Loucy (cell line): ENCODE data around the gene WRAP73.
A peak's percentile ranks its signal among the peaks of the same experiment; 100 is the strongest.

Experiments used
- H2AFZ ChIP-seq: fragments of 200-600 bp; sonication (generic); 2 replicates; pipeline ENCODE4 v1.6.0; 2016; ENCODE audit warnings: antibody characterized with exemption, mild to moderate bottlenecking, low read length, moderate library complexity
- H3F3A ChIP-seq: fragments of 200-600 bp; 2 replicates; pipeline ENCODE4 v1.6.0; 2016; ENCODE audit warnings: antibody characterized with exemption, low read depth, mild to moderate bottlenecking
- H3K27me3 ChIP-seq: fragments of 200-600 bp; sonication (generic); 2 replicates; pipeline ENCODE4 v1.6.1; 2014; ENCODE audit warnings: low read length, mild to moderate bottlenecking; ENCODE audit not compliant: insufficient read depth, poor library complexity, severe bottlenecking
- H3K36me3 ChIP-seq: fragments of 200-600 bp; sonication (generic); 2 replicates; pipeline ENCODE4 v1.6.1; 2016; ENCODE audit warnings: low read length; ENCODE audit not compliant: insufficient read depth
- H3K4me1 ChIP-seq: fragments of 200-600 bp; sonication (generic); 2 replicates; pipeline ENCODE4 v1.5.1; 2014; ENCODE audit warnings: low read length, mild to moderate bottlenecking; ENCODE audit not compliant: insufficient read depth, poor library complexity, severe bottlenecking
- H3K4me2 ChIP-seq: fragments of 200-600 bp; sonication (generic); 2 replicates; pipeline ENCODE4 v1.6.0; 2014; ENCODE audit warnings: antibody characterized with exemption, low read length, low read depth, mild to moderate bottlenecking; ENCODE audit not compliant: poor library complexity, severe bottlenecking
- H3K4me3 ChIP-seq: fragments of 200-600 bp; sonication (generic); 2 replicates; pipeline ENCODE4 v1.5.1; 2014; ENCODE audit warnings: low read length, mild to moderate bottlenecking, mixed read lengths; ENCODE audit not compliant: poor library complexity, severe bottlenecking
- H3K79me2 ChIP-seq: fragments of 200-600 bp; sonication (generic); 2 replicates; pipeline ENCODE4 v1.6.1; 2014; ENCODE audit warnings: low read length; ENCODE audit not compliant: insufficient read depth
- H3K9ac ChIP-seq: fragments of 200-600 bp; sonication (generic); 2 replicates; pipeline ENCODE4 v1.6.0; 2014; ENCODE audit warnings: mild to moderate bottlenecking, low read depth, low read length, moderate library complexity; ENCODE audit not compliant: poor library complexity, severe bottlenecking
- H3K9me2 ChIP-seq: fragments of 200-600 bp; sonication (generic); replicated peaks from 2 replicates; pipeline ENCODE4 v1.6.1; 2016; ENCODE audit warnings: low read depth, low read length, mixed read lengths
- H3K9me3 ChIP-seq: fragments of 200-600 bp; sonication (generic); 2 replicates; pipeline ENCODE4 v1.6.1; 2014; ENCODE audit warnings: mild to moderate bottlenecking, antibody characterized with exemption, low read length, low read depth; ENCODE audit not compliant: insufficient read depth
- H4K20me1 ChIP-seq: fragments of 200-600 bp; sonication (generic); 2 replicates; pipeline ENCODE4 v1.6.0; 2014; ENCODE audit warnings: antibody characterized with exemption, low read length, mild to moderate bottlenecking; ENCODE audit not compliant: insufficient read depth, poor library complexity, severe bottlenecking
- CTCF ChIP-seq: fragments of 200-600 bp; sonication (generic); conservative IDR thresholded peaks from 2 replicates; pipeline ENCODE4 v1.5.1; 2014; ENCODE audit warnings: mild to moderate bottlenecking, antibody characterized with exemption, low read length
- EZH2phosphoT487 ChIP-seq: fragments of 200-600 bp; IDR thresholded peaks from 2 replicates; pipeline ENCODE4 v1.6.1; 2018; ENCODE audit warnings: antibody characterized with exemption, mild to moderate bottlenecking, moderate library complexity, borderline replicate concordance

Gene WRAP73

GRCh38 chr1:3651026-3651929 is 1.4 kb upstream of the WRAP73 start:
- Histone ChIP-seq H3K27me3 (no peaks in the 10 kb centered on the region), H3K9ac (no peak overlapping the region), H3F3A (no peaks in the 10 kb centered on the region), H3K36me3 (no peaks in the 10 kb centered on the region), H3K4me2 (no peak overlapping the region), H3K79me2 (peaks cover 25% of the 10 kb centered on the region), H3K9me3 (no peaks in the 10 kb centered on the region), H3K4me1 (peaks cover 27% of the 10 kb centered on the region), H3K9me2 (no peaks in the 10 kb centered on the region), H4K20me1 (no peaks in the 10 kb centered on the region), H3K4me3 (no peak overlapping the region), H2AFZ (no peak overlapping the region)
- TF ChIP-seq CTCF (no peak), EZH2phosphoT487 (no peak)

GRCh38 chr1:3650248-3651025 is 534 bp upstream of the WRAP73 start:
- Histone ChIP-seq H3K9me2 (no peaks in the 10 kb centered on the region), H3K4me1 (peaks cover 27% of the 10 kb centered on the region), H3K27me3 (no peaks in the 10 kb centered on the region), H3K9me3 (no peaks in the 10 kb centered on the region), H3K4me3 (peak overlapping the region; percentile 87), H3K9ac (no peak overlapping the region), H3F3A (no peaks in the 10 kb centered on the region), H3K36me3 (no peaks in the 10 kb centered on the region), H4K20me1 (no peaks in the 10 kb centered on the region), H3K79me2 (peaks cover 25% of the 10 kb centered on the region), H3K4me2 (peak overlapping the region; percentile 30), H2AFZ (0 out of 2 replicates have a peak overlapping the region, but pooled peaks have one; percentile 44)
- TF ChIP-seq CTCF: no peak
- no peak for TF ChIP-seq EZH2phosphoT487

- Histone ChIP-seq H4K20me1 (no peaks in the 10 kb centered on the region), H3K9ac (no peak overlapping the region), H3K4me3 (no peak overlapping the region), H3K79me2 (peaks cover 25% of the 10 kb centered on the region), H3K9me3 (no peaks in the 10 kb centered on the region), H3K9me2 (no peaks in the 10 kb centered on the region), H3K4me2 (peak overlapping the region; percentile 91), H3K36me3 (no peaks in the 10 kb centered on the region), H3F3A (no peaks in the 10 kb centered on the region), H3K4me1 (peaks cover 27% of the 10 kb centered on the region), H2AFZ (no peak overlapping the region), H3K27me3 (no peaks in the 10 kb centered on the region)
- no peak for TF ChIP-seq EZH2phosphoT487
- no peak for TF ChIP-seq CTCF
Measured at GRCh38 chr1:3646596-3646995, 3.3 kb downstream of the WRAP73 start.
